ENCODE data around the gene TMEM151B. TPM values are rescaled to one million over a fixed set of nuclear protein-coding genes. Genes with fewer than 3 reads are reported as not detected.

Gene TMEM151B
- total and polyA plus RNA-seq, 2 of the 4 experiments (the other 2 are of a cell fraction) = not detected

DNA sequence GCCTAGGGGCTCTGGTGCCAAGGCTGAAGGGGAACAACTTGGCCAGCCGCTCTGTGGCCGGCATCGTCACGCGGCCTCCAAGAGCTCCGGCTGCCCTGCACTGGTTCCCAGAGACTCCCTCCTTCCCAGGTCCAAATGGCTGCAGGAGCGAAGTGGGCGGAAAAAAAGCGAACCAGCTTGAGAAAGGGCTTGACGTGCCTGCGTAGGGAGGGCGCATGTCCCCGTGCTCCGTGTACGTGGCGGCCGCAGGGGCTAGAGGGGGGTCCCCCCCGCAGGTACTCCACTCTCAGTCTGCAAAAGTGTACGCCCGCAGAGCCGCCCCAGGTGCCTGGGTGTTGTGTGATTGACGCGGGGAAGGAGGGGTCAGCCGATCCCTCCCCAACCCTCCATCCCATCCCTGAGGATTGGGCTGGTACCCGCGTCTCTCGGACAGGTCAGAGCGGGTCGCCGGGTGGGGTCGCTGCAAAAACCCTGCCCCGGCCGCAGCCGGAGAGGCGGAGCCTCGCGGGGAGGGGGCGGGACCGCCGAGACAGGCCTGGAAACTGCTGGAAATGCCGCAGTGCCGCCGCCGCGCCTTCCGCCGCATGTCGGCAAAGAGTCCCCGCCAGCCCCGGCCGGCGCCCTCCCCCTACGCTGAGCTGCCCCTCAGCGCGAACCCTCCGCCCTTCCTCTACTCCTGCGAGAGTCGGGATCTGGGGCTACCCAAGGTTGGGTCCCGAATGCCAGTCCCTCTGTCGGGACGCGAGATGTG lies 24.2 kb upstream of the TMEM151B start (continued):
- TF ChIP-seq, protein P1, sequence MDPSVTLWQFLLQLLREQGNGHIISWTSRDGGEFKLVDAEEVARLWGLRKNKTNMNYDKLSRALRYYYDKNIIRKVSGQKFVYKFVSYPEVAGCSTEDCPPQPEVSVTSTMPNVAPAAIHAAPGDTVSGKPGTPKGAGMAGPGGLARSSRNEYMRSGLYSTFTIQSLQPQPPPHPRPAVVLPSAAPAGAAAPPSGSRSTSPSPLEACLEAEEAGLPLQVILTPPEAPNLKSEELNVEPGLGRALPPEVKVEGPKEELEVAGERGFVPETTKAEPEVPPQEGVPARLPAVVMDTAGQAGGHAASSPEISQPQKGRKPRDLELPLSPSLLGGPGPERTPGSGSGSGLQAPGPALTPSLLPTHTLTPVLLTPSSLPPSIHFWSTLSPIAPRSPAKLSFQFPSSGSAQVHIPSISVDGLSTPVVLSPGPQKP (IDR thresholded peaks at IDR 0.05; ENCODE audit: borderline replicate concordance, low read depth, low read length) = no peak
- TF ChIP-seq MAZ (IDR thresholded peaks at IDR 0.05; ENCODE audit: borderline replicate concordance, low read depth, low read length) = peak; percentile 64; the same call in 1 of the 2 replicates
